Esophagus (tissue), 2 donors: ENCODE data around the gene GABARAPL1. TPM values are rescaled to one million over a fixed set of nuclear protein-coding genes. Genes with fewer than 3 reads are reported as not detected.
A peak's percentile ranks its signal among the peaks of the same experiment; 100 is the strongest.
"Not testable (repeated sequence)": the region's sequence is repeated elsewhere in the genome, so short reads cannot be mapped to it uniquely, and the experiment has no call there.

ENCODE experiments used
- H3K27ac ChIP-seq, 2 donors: one replicate each; pipeline ENCODE4 v1.5.1; 2013; ENCODE audit warnings: low read depth in 2 of 2, mild to moderate bottlenecking in 2 of 2, inconsistent platforms in 1 of 2, low read length in 1 of 2, moderate library complexity in 1 of 2
- H3K27me3 ChIP-seq, 2 donors: one replicate each; pipeline ENCODE4 v1.6.1; 2013; ENCODE audit warnings: low read length in 2 of 2, control low read depth in 1 of 2, mild to moderate bottlenecking in 1 of 2; ENCODE audit not compliant: insufficient read depth in 2 of 2, control insufficient read depth in 1 of 2
- H3K36me3 ChIP-seq, 2 donors: one replicate each; pipeline ENCODE4 v1.6.1; 2013; ENCODE audit warnings: low read length in 1 of 2; ENCODE audit not compliant: control insufficient read depth in 2 of 2, insufficient read depth in 2 of 2
- H3K4me1 ChIP-seq, 2 donors: one replicate each; pipeline ENCODE4 v1.6.1; 2013; ENCODE audit warnings: low read length in 1 of 2; ENCODE audit not compliant: control insufficient read depth in 2 of 2, insufficient read depth in 2 of 2
- H3K4me3 ChIP-seq, 2 donors: one replicate each; pipeline ENCODE4 v1.5.1; 2013; ENCODE audit warnings: low read length in 2 of 2, mild to moderate bottlenecking in 2 of 2, low read depth in 1 of 2, moderate library complexity in 1 of 2
- H3K9me3 ChIP-seq, 2 donors: one replicate each; pipeline ENCODE4 v1.6.1; 2013; ENCODE audit warnings: mild to moderate bottlenecking in 2 of 2, low read depth in 1 of 2, low read length in 1 of 2, moderate library complexity in 1 of 2; ENCODE audit not compliant: control insufficient read depth in 2 of 2, insufficient read depth in 1 of 2
- WGBS, 2 donors: extraction: QIAGEN DNeasy Blood & Tissue Kit; methylation state at CpG; one replicate each; pipeline ENCODE4 v1.1.7; 2013; 5-methylcytosine and 5-hydroxymethylcytosine counted together
- polyA plus RNA-seq, 2 donors: library from polyadenylated mRNA; stranded (reverse); fragments of 200-250 nt; gene quantifications; one replicate each; pipeline ENCODE4 v1.2.3, GENCODE V29; 2013
- donor health status: healthy with polysubstance abuse.
- donor health status: Bipolar disorder and iron deficiency.

Gene GABARAPL1
- polyA plus RNA-seq, 2 donors, result 15.0 to 25.3 TPM

GRCh38 chr12:10194160-10194670, 18.5 kb upstream of the GABARAPL1 start:
- no peaks in the 10 kb centered on the region for H3K4me1 ChIP-seq
- H3K27me3 ChIP-seq, result no peaks in the 10 kb centered on the region
- H3K27ac ChIP-seq, result no peak overlapping the region
- no peak overlapping the region for H3K4me3 ChIP-seq
- H3K36me3 ChIP-seq, result no peaks in the 10 kb centered on the region
- 77 to 78% methylated on average over 3 of the region's 3 CpGs for WGBS, 2 donors
- H3K9me3 ChIP-seq, result no peaks in the 10 kb centered on the region

GRCh38 chr12:10196210-10196609, 16.5 kb upstream of the GABARAPL1 start:
- Histone ChIP-seq H3K27me3 (no peaks in the 10 kb centered on the region), H3K36me3 (no peaks in the 10 kb centered on the region), H3K4me3 (no peak overlapping the region), H3K9me3 (no peaks in the 10 kb centered on the region), H3K4me1 (no peaks in the 10 kb centered on the region), H3K27ac (no peak overlapping the region)
- WGBS, 2 donors, result 77 to 80% methylated on average over 10 of the region's 10 CpGs

- Histone ChIP-seq H3K27ac (no peak overlapping the region), H3K27me3 (no peaks in the 10 kb centered on the region), H3K4me3 (no peak overlapping the region), H3K36me3 (no peaks in the 10 kb centered on the region), H3K9me3 (no peaks in the 10 kb centered on the region), H3K4me1 (no peaks in the 10 kb centered on the region)
- WGBS, 2 donors, result 81 to 89% methylated on average over 5 of the region's 5 CpGs
These were observed 14.8 kb upstream of the GABARAPL1 start for GRCh38 chr12:10197879-10198278.

- not testable (repeated sequence) for H3K4me1 ChIP-seq, H3K36me3 ChIP-seq, H3K4me3 ChIP-seq, H3K27me3 ChIP-seq, H3K27ac ChIP-seq, H3K9me3 ChIP-seq
- WGBS, 2 donors, result 87 to 89% methylated on average over 2 of the region's 2 CpGs
These were observed 8.2 kb upstream of the GABARAPL1 start for GRCh38 chr12:10204495-10204894.

DNA sequence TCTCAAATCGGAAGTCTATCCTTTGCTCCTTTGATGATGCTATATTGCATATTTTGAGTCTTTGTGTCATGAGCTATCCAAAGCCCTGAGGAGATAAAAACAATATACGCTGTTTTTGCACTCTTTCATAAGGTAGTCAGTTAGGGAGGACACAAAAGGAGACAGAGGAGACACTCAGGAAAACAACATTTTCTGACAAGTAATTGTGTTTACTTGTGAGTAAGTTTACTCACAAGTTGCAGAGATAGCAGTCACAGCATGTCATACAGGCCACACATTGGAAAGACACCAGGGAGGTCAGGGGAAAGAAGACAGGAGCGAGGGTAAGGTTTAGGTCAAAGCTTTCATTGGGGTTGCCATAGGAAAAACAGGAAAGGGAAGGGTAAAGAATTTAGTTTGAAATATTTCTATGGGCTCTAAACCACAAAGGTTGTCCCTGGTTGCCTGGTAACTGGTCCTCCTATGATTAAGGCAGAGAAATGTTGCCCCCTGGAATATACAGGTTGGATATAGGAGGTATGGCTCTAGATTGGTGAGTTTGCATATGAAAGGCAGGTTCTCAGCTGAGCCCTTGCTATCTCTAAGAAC, 7.4 kb upstream of the GABARAPL1 start:
- H3K4me1 ChIP-seq, result no peaks in the 10 kb centered on the region
- WGBS, 2 donors, result 73 to 84% methylated on average over 3 of the region's 3 CpGs

GRCh38 chr12:10207136-10207535, 5.5 kb upstream of the GABARAPL1 start:
- Histone ChIP-seq H3K27ac (no peak overlapping the region), H3K4me3 (no peak overlapping the region), H3K9me3 (no peaks in the 10 kb centered on the region), H3K27me3 (no peaks in the 10 kb centered on the region), H3K4me1 (no peaks in the 10 kb centered on the region), H3K36me3 (no peaks in the 10 kb centered on the region)
- WGBS, 2 donors, result 39 to 42% methylated on average over 2 of the region's 2 CpGs

More for the DNA sequence above, 7.4 kb upstream of the GABARAPL1 start:
- Histone ChIP-seq H3K36me3 (no peaks in the 10 kb centered on the region), H3K27me3 (no peaks in the 10 kb centered on the region), H3K4me3 (no peak overlapping the region), H3K9me3 (no peaks in the 10 kb centered on the region), H3K27ac (no peak overlapping the region)

GRCh38 chr12:10210225-10210624, 2.5 kb upstream of the GABARAPL1 start:
- Histone ChIP-seq H3K36me3 (no peaks in the 10 kb centered on the region), H3K4me1 (no peaks in the 10 kb centered on the region), H3K9me3 (no peaks in the 10 kb centered on the region), H3K4me3 (no peak overlapping the region), H3K27me3 (no peaks in the 10 kb centered on the region), H3K27ac (no peak overlapping the region)
- 92 to 94% methylated on average over 15 of the region's 15 CpGs for WGBS, 2 donors

DNA sequence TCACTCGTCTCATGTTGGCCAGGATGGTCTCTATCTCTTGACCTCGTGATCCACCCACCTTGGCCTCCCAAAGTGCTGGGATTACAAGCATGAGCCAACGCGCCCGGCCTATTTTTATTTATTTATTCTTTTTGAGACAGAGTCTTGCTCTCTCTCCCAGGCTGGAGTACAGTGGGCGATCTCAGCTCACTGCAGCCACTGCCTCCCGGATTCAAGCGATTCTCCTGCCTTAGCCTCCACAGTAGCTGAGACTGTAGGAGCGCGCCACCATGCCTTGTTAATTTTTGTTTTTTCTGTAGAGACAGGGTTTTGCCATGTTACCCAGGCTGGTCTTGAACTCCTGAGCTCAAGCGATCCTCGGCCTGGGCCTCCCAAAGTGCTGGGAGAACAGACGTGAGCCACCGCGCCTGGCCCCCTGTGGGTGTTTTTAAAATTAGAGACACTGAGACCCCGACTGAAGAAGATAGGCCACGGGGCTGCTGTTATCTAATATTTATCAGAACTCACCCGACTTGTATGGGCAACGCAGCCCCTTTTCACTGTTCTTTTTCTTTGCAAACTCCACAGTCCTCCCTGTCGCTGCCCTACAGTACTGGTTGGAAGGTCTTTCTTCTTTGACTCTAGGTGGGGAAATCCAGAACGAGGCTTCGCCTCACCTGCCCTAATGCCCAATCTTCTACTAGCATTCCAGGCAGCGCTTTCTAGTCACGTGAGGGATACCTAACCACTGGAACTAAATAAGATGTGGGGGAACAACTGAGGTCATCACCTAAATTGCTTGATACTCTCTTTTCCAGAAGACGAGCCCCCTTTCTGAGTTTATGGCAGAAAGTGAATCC, 1.4 kb upstream of the GABARAPL1 start:
- H3K27ac ChIP-seq, result peak overlapping the region; percentile 98 to 99
- 91% methylated on average over 25 of the region's 25 CpGs for WGBS, 2 donors
- no peaks in the 10 kb centered on the region for H3K4me1 ChIP-seq
- H3K27me3 ChIP-seq, result no peaks in the 10 kb centered on the region
- no peaks in the 10 kb centered on the region for H3K9me3 ChIP-seq
- no peaks in the 10 kb centered on the region for H3K36me3 ChIP-seq
- no peak overlapping the region for H3K4me3 ChIP-seq

- Histone ChIP-seq H3K4me3 (peak overlapping the region; percentile 80 to 83), H3K27ac (peak overlapping the region; percentile 98 to 99), H3K36me3 (no peaks in the 10 kb centered on the region), H3K27me3 (no peaks in the 10 kb centered on the region), H3K9me3 (no peaks in the 10 kb centered on the region), H3K4me1 (no peaks in the 10 kb centered on the region)
- 28 to 29% methylated on average over 40 of the region's 40 CpGs for WGBS, 2 donors
These were observed 538 bp upstream of the GABARAPL1 start for GRCh38 chr12:10211940-10212738.
